HG03460 (cell line): ENCODE data around the gene SSB.
"Not testable (repeated sequence)": the region's sequence is repeated elsewhere in the genome, so short reads cannot be mapped to it uniquely, and the experiment has no call there.

Source experiments
- ATAC-seq: cut with Tn5 transposase; IDR thresholded peaks from one replicate; pipeline ENCODE4 v1.9.1; 2021; ENCODE audit not compliant: unreplicated experiment

SSB gene

GRCh38 chr2:169798718-169799592 lies at the start of gene SSB:
TSS of gene SSB (plus strand) at chr2:169798871. CDS start at chr2:169800961, 2,090 bp downstream.
- peak; percentile 98 for ATAC-seq

- ATAC-seq, result no peak
Measured at GRCh38 chr2:169752752-169753151, 45.9 kb upstream of the SSB start.

GRCh38 chr2:169755083-169755870 lies 43.4 kb upstream of the SSB start:
- no peak for ATAC-seq

- no peak for ATAC-seq
Measured at GRCh38 chr2:169756342-169756741, 42.3 kb upstream of the SSB start.

- no peak for ATAC-seq
Measured at GRCh38 chr2:169757356-169757755, 41.3 kb upstream of the SSB start.

GRCh38 chr2:169757778-169758177 lies 40.9 kb upstream of the SSB start:
- no peak for ATAC-seq

GRCh38 chr2:169759987-169760386 lies 38.7 kb upstream of the SSB start:
- ATAC-seq, result no peak

GRCh38 chr2:169760798-169761197 lies 37.9 kb upstream of the SSB start:
- not testable (repeated sequence) for ATAC-seq

- no peak for ATAC-seq
Measured at GRCh38 chr2:169761251-169761969, 37.3 kb upstream of the SSB start.

GRCh38 chr2:169761970-169762292 lies 36.7 kb upstream of the SSB start:
- no peak for ATAC-seq

- no peak for ATAC-seq
Measured at GRCh38 chr2:169765523-169765922, 33.1 kb upstream of the SSB start.

GRCh38 chr2:169767243-169767888 lies 31.3 kb upstream of the SSB start:
- ATAC-seq, result no peak

GRCh38 chr2:169768262-169768995 lies 30.2 kb upstream of the SSB start:
- no peak for ATAC-seq

GRCh38 chr2:169771021-169771420 lies 27.6 kb upstream of the SSB start:
- ATAC-seq, result no peak

GRCh38 chr2:169771612-169772011 lies 27.1 kb upstream of the SSB start:
- ATAC-seq, result no peak

GRCh38 chr2:169772651-169773050 lies 26.0 kb upstream of the SSB start:
- no peak for ATAC-seq

GRCh38 chr2:169775354-169775753 lies 23.3 kb upstream of the SSB start:
- ATAC-seq, result no peak

- ATAC-seq, result no peak
Measured at GRCh38 chr2:169775765-169776164, 22.9 kb upstream of the SSB start.

GRCh38 chr2:169776252-169776761 lies 22.4 kb upstream of the SSB start:
- ATAC-seq, result no peak

- ATAC-seq, result no peak
Measured at GRCh38 chr2:169778446-169778845, 20.2 kb upstream of the SSB start.
